IMR-90 (cell line): ENCODE data around the gene CLPSL2. TPM values are rescaled to one million over a fixed set of nuclear protein-coding genes. Genes with fewer than 3 reads are reported as not detected.

Source experiments
- ATAC-seq: fragments of 200-7000 bp; cut with Tn5 transposase; 2 replicates; pipeline ENCODE4 v1.9.1; 2020; ENCODE audit warnings: low read depth, mild to moderate bottlenecking, moderate library complexity
- BruUV-seq: library from RNA; stranded (reverse); fragments of 400-500 nt; replicated peaks from 2 replicates; lab custom pipeline; 2021; lab: Mats Ljungman, UMichigan
- CTCF ChIA-PET: fragments of 300-600 bp; formaldehyde crosslinking; extraction: SDS; loops from one replicate; lab custom pipeline; 2021; ENCODE audit warnings: antibody characterized with exemption; lab: Yijun Ruan, JAX
- POLR2A ChIA-PET: fragments of 300-600 bp; sonication (Branson Sonifier 250); formaldehyde crosslinking; loops from one replicate; lab custom pipeline; 2022; ENCODE audit warnings: antibody characterized with exemption; ENCODE audit not compliant: unreplicated experiment; lab: Charles Lee
- DNase-seq: peaks from one replicate; pipeline ENCODE4 v3.0.0; 2013
- H2AFZ ChIP-seq: replicated peaks from 2 replicates; pipeline ENCODE3; 2013; ENCODE audit warnings: low read length, mild to moderate bottlenecking; ENCODE audit not compliant: poor library complexity
- H2AK5ac ChIP-seq: 2 replicates; pipeline ENCODE4 v1.6.1; 2013; ENCODE audit warnings: low read depth, low read length, inconsistent platforms
- H2AK9ac ChIP-seq: replicated peaks from 2 replicates; pipeline ENCODE3; 2013; ENCODE audit warnings: mild to moderate bottlenecking, low read depth, low read length, moderate library complexity; ENCODE audit not compliant: poor library complexity
- H2BK120ac ChIP-seq: 2 replicates; pipeline ENCODE4 v1.6.1; 2013; ENCODE audit warnings: low read depth, low read length, inconsistent platforms
- H2BK15ac ChIP-seq: 3 replicates; pipeline ENCODE4 v1.6.1; 2013; ENCODE audit warnings: low read depth, low read length, inconsistent platforms
- H2BK20ac ChIP-seq: 2 replicates; pipeline ENCODE4 v1.6.1; 2013; ENCODE audit warnings: low read depth, mild to moderate bottlenecking, inconsistent platforms, low read length, moderate library complexity
- H2BK5ac ChIP-seq: 2 replicates; pipeline ENCODE4 v1.6.1; 2013; ENCODE audit warnings: mild to moderate bottlenecking, low read depth, low read length, inconsistent platforms; ENCODE audit not compliant: poor library complexity, severe bottlenecking
- H3K14ac ChIP-seq: replicated peaks from 2 replicates; pipeline ENCODE4 v1.6.1; 2013; ENCODE audit warnings: low read depth, low read length, inconsistent platforms
- H3K18ac ChIP-seq: 2 replicates; pipeline ENCODE4 v1.6.1; 2013; ENCODE audit warnings: low read depth, low read length, control low read depth
- H3K23ac ChIP-seq: 2 replicates; pipeline ENCODE4 v1.6.1; 2013; ENCODE audit warnings: low read depth, low read length, inconsistent platforms
- H3K27ac ChIP-seq: 2 replicates; pipeline ENCODE4 v1.5.1; 2013; ENCODE audit warnings: mild to moderate bottlenecking, control low read depth, low read length; ENCODE audit not compliant: insufficient read depth
- H3K27me3 ChIP-seq: 2 replicates; pipeline ENCODE4 v1.6.1; 2013; ENCODE audit warnings: low read length; ENCODE audit not compliant: control insufficient read depth, insufficient read depth
- H3K36me3 ChIP-seq: 2 replicates; pipeline ENCODE4 v1.6.1; 2013; ENCODE audit warnings: low read length, mixed read lengths; ENCODE audit not compliant: control insufficient read depth, insufficient read depth
- H3K4ac ChIP-seq: 2 replicates; pipeline ENCODE4 v1.6.1; 2013; ENCODE audit warnings: low read depth, low read length, inconsistent platforms
- H3K4me1 ChIP-seq: 2 replicates; pipeline ENCODE4 v1.6.1; 2013; ENCODE audit warnings: low read length, mixed read lengths; ENCODE audit not compliant: control insufficient read depth, insufficient read depth
- H3K4me2 ChIP-seq: 2 replicates; pipeline ENCODE4 v1.6.1; 2013; ENCODE audit warnings: low read depth, mild to moderate bottlenecking, control low read depth, low read length, moderate library complexity
- H3K4me3 ChIP-seq: 2 replicates; pipeline ENCODE4 v1.5.1; 2013; ENCODE audit warnings: low read depth, mild to moderate bottlenecking, control low read depth, low read length, moderate library complexity; ENCODE audit not compliant: insufficient read depth
- H3K56ac ChIP-seq: 2 replicates; pipeline ENCODE4 v1.6.1; 2013; ENCODE audit warnings: low read length, inconsistent platforms; ENCODE audit not compliant: insufficient read depth; ENCODE audit errors: extremely low read depth
- H3K79me1 ChIP-seq, 2 experiments: 2 replicates each; pipeline ENCODE4 v1.6.1; 2013; ENCODE audit warnings: low read length in 2 of 2, inconsistent platforms in 1 of 2, low read depth in 1 of 2
- H3K9ac ChIP-seq: 2 replicates; pipeline ENCODE4 v1.6.1; 2013; ENCODE audit warnings: low read depth, low read length, control low read depth
- H3K9me1 ChIP-seq: 2 replicates; pipeline ENCODE4 v1.6.1; 2013; ENCODE audit warnings: low read length, inconsistent platforms; ENCODE audit not compliant: insufficient read depth
- H3K9me3 ChIP-seq: 2 replicates; pipeline ENCODE4 v1.6.1; 2013; ENCODE audit warnings: low read length; ENCODE audit not compliant: control insufficient read depth, insufficient read depth
- H4K20me1 ChIP-seq: 2 replicates; pipeline ENCODE4 v1.6.1; 2013; ENCODE audit warnings: low read length, inconsistent platforms; ENCODE audit not compliant: insufficient read depth
- H4K5ac ChIP-seq: 2 replicates; pipeline ENCODE4 v1.6.1; 2013; ENCODE audit warnings: mild to moderate bottlenecking, low read depth, low read length, control low read depth
- H4K8ac ChIP-seq, 2 experiments: 2 replicates each; pipeline ENCODE4 v1.6.1; 2013; ENCODE audit warnings: low read depth in 2 of 2, low read length in 2 of 2, control low read depth in 1 of 2, inconsistent platforms in 1 of 2
- H4K91ac ChIP-seq: 2 replicates; pipeline ENCODE4 v1.6.1; 2013; ENCODE audit warnings: low read depth, low read length, inconsistent platforms; ENCODE audit not compliant: insufficient read depth
- BHLHE40 ChIP-seq: fragments of 150-350 bp; IDR thresholded peaks from 2 replicates; pipeline ENCODE4 v1.6.1; 2016; ENCODE audit warnings: mild to moderate bottlenecking, low read depth, low read length
- FOS ChIP-seq: fragments of 150-350 bp; IDR thresholded peaks from 2 replicates; pipeline ENCODE4 v1.6.1; 2016; ENCODE audit warnings: low read depth, low read length
- MAZ ChIP-seq: IDR thresholded peaks from 2 replicates; pipeline ENCODE4 v1.6.1; 2012; ENCODE audit warnings: low read depth, mild to moderate bottlenecking, low read length, improper control_type of control experiment, moderate library complexity, borderline replicate concordance
- RFX5 ChIP-seq: IDR thresholded peaks from 2 replicates; pipeline ENCODE4 v1.8.0; 2012; ENCODE audit warnings: low read depth, mild to moderate bottlenecking, low read length, moderate library complexity
- SMC3 ChIP-seq: fragments of 150-350 bp; IDR thresholded peaks from 2 replicates; pipeline ENCODE4 v1.6.1; 2016; ENCODE audit warnings: low read depth, mild to moderate bottlenecking, antibody characterized with exemption, low read length, moderate library complexity
- USF2 ChIP-seq: fragments of 150-350 bp; IDR thresholded peaks from 2 replicates; pipeline ENCODE4 v1.6.1; 2017; ENCODE audit warnings: mild to moderate bottlenecking, antibody characterized with exemption, low read length, low read depth
- WGBS, 2 experiments: methylation state at CpG; one replicate each; pipeline versions ENCODE4 v1.1.5 to v1.1.7; 2013; ENCODE audit warnings: missing lambda C conversion rate in 2 of 2; ENCODE audit not compliant: insufficient read length in 1 of 2; ENCODE audit errors: extremely low coverage in 2 of 2; 5-methylcytosine and 5-hydroxymethylcytosine counted together
- dilution Hi-C: fragments of 300-500 bp; cut with HindIII; formaldehyde crosslinking; loops from one replicate; pipeline ENCODE4 v1.14.3; 2018; ENCODE audit warnings: low sequenced_read_pairs; ENCODE audit not compliant: unreplicated experiment
- in situ Hi-C: fragments of 300-500 bp; cut with MboI; formaldehyde crosslinking; loops from 3 replicates; pipeline ENCODE4 v1.14.3; 2019; ENCODE audit warnings: low sequenced_read_pairs, inconsistent platforms, mixed read lengths
- intact Hi-C: fragments of 100-400 bp; cut with micrococcal nuclease; formaldehyde crosslinking; loops from 2 replicates; pipeline ENCODE4 v1.10.0; 2022
- polyA plus RNA-seq, 3 experiments: library from polyadenylated mRNA; depleted of rRNA; stranded (reverse); fragments of >200 nt; gene quantifications; 2 replicates each; pipeline ENCODE4 v1.2.3, GENCODE V29; 2012; ENCODE audit warnings: low replicate concordance in 1 of 3
- total RNA-seq: library from RNA; depleted of rRNA; stranded (reverse); fragments of >200 nt; gene quantifications from 2 replicates; pipeline ENCODE4 v1.2.3, GENCODE V29; 2012

CLPSL2 gene
- total and polyA plus RNA-seq, 2 of the 4 experiments (the other 2 are of a cell fraction): not detected

DNA sequence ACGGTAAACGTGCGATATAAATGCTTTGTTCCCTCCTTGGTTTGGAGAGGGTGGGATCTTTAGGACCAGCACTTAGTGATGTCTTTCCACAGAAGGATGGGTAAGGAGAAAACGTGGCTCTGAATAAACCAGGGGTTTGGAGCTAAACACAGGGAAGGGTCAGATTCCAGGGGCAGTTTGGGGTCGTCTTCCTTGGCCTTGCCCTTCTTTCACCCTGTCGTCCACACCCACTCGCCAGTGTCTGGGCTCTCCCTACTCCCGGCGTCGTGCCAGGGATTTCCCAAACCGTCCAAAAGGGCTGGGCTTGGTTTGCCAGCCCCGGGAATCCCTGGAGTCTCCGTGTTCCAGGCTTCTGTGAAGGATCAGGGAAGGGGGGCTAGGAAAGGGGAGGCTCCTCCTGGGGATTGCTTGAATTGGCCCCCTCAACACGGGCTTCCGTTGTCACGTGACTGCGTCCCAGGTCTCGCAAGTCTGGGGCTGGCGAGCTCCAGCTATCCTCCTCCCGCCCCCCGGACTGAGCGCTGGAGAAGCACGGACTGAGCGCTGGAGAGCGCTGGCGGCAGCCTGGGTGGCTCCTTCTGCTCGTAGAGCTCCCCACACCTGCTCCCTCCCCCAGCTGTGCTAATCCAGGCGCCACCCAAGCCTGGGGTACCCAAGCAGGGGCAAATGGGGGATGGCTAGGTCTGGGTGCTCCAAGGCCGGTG is 49.0 kb upstream of the CLPSL2 start:
- H4K8ac ChIP-seq: peak overlapping the region; percentile 39 to 75; a peak in 3 of 4 replicates
- H3K27ac ChIP-seq: peak overlapping the region; percentile 34
- H3K36me3 ChIP-seq: no peaks in the 10 kb centered on the region
- BruUV-seq: no TSS peak
- peak overlapping the region; percentile 92 for H2AK9ac ChIP-seq
- POLR2A ChIA-PET: no interaction called here
- peak overlapping the region; percentile 17; the same call in 1 of the 2 replicates for H3K9ac ChIP-seq
- H3K4me2 ChIP-seq: peak overlapping the region; percentile 87
- WGBS, 2 experiments: 0% methylated on average over 2 of the region's 29 CpGs; no CpG with 5 or more reads in 1 of the 2 experiments
- H3K23ac ChIP-seq: peak overlapping the region; percentile 74; the same call in 1 of the 2 replicates
- peak overlapping the region; percentile 26 for H2BK5ac ChIP-seq
- H3K9me1 ChIP-seq: peaks cover 10% of the 10 kb centered on the region
- peak overlapping the region; percentile 54; the same call in 1 of the 3 replicates for H2BK15ac ChIP-seq
- peak overlapping the region; percentile 78 for H2AK5ac ChIP-seq
- dilution Hi-C loops (no loop called here), in situ Hi-C loops (loop anchor here (5.0 to 25.0 kb wide), 2 partner anchors 35 to 415 kb away; no protein-coding TSS in a partner anchor), intact Hi-C loops (no loop called here)
- DNase-seq: peak; percentile 60
- H3K4me3 ChIP-seq: peak overlapping the region; percentile 53
- H2BK20ac ChIP-seq: peak overlapping the region; percentile 57
- CTCF ChIA-PET: no interaction called here
- H3K56ac ChIP-seq: peak overlapping the region; percentile 32
- H3K27me3 ChIP-seq: no peaks in the 10 kb centered on the region
- no peaks in the 10 kb centered on the region for H4K20me1 ChIP-seq
- H3K4ac ChIP-seq: peak overlapping the region; percentile 31
- peak overlapping the region; percentile 97 for H2AFZ ChIP-seq
- H2BK120ac ChIP-seq: peak overlapping the region; percentile 69
- TF ChIP-seq SMC3 (no peak), MAZ (no peak), BHLHE40 (peak; percentile 35; the same call in 1 of the 2 replicates), FOS (no peak), USF2 (peak; percentile 83), RFX5 (no peak)
- H3K4me1 ChIP-seq: peaks cover 16% of the 10 kb centered on the region
- no peaks in the 10 kb centered on the region for H3K79me1 ChIP-seq
- H3K18ac ChIP-seq: no peak overlapping the region
- peak overlapping the region; percentile 53 for H4K91ac ChIP-seq
- ATAC-seq: peak; percentile 37
- H3K9me3 ChIP-seq: no peaks in the 10 kb centered on the region
- peak overlapping the region; percentile 50; the same call in 1 of the 2 replicates for H3K14ac ChIP-seq
- 0 out of 2 replicates have a peak overlapping the region, but pooled peaks have one; percentile 4 for H4K5ac ChIP-seq
